ENCODE measurements around the gene PRKAR1B.

PRKAR1B gene

GRCh38 chr7:569071-569855, 157.8 kb downstream of the PRKAR1B start:
- ChIA-PET POLR2A (ENCODE audit: low non-redundant PET) (no interaction called here), CTCF (interaction anchor here (0.8 kb wide), 1 partner anchor 46 kb away, joined by 3 read pairs; no protein-coding TSS in a partner anchor)
- H3K27ac ChIP-seq, result no peak overlapping the region
- no peak for DNase-seq (ENCODE audit: low spot score)
- no peak for TF ChIP-seq CTCF (conservative IDR thresholded peaks at IDR 0.05; ENCODE audit: low read depth)

GRCh38 chr7:568031-568951, 158.8 kb downstream of the PRKAR1B start:
- POLR2A ChIA-PET (ENCODE audit: low non-redundant PET), result no interaction called here
- DNase-seq (ENCODE audit: low spot score), result no peak
- CTCF ChIA-PET, result no interaction called here
- no peak overlapping the region for H3K27ac ChIP-seq
- no peak for TF ChIP-seq CTCF (conservative IDR thresholded peaks at IDR 0.05; ENCODE audit: low read depth)

GRCh38 chr7:567305-567883, 159.7 kb downstream of the PRKAR1B start:
- no peak for TF ChIP-seq CTCF (conservative IDR thresholded peaks at IDR 0.05; ENCODE audit: low read depth)
- CTCF ChIA-PET, result no interaction called here
- POLR2A ChIA-PET (ENCODE audit: low non-redundant PET), result no interaction called here
- H3K27ac ChIP-seq, result no peak overlapping the region
- DNase-seq (ENCODE audit: low spot score), result no peak

GRCh38 chr7:566100-566499, 161.0 kb downstream of the PRKAR1B start:
- CTCF ChIA-PET, result no interaction called here
- TF ChIP-seq CTCF (conservative IDR thresholded peaks at IDR 0.05; ENCODE audit: low read depth), result no peak
- no peak overlapping the region for H3K27ac ChIP-seq
- POLR2A ChIA-PET (ENCODE audit: low non-redundant PET), result no interaction called here
- DNase-seq (ENCODE audit: low spot score), result no peak

- ChIA-PET POLR2A (ENCODE audit: low non-redundant PET) (no interaction called here), CTCF (no interaction called here)
- H3K27ac ChIP-seq, result no peak overlapping the region
- DNase-seq (ENCODE audit: low spot score), result no peak
- TF ChIP-seq CTCF (conservative IDR thresholded peaks at IDR 0.05; ENCODE audit: low read depth), result no peak
These were observed 162.8 kb downstream of the PRKAR1B start for GRCh38 chr7:564176-564865.

- no peak for DNase-seq (ENCODE audit: low spot score)
- no peak overlapping the region for H3K27ac ChIP-seq
- POLR2A ChIA-PET (ENCODE audit: low non-redundant PET), result no interaction called here
- no peak for TF ChIP-seq CTCF (conservative IDR thresholded peaks at IDR 0.05; ENCODE audit: low read depth)
- CTCF ChIA-PET, result no interaction called here
These were observed 163.4 kb downstream of the PRKAR1B start for GRCh38 chr7:563629-564170.

All from RWPE1 (cell line).